HG03571 (cell line): ENCODE results near the gene SMCHD1.
"Not testable (repeated sequence)": the region's sequence is repeated elsewhere in the genome, so short reads cannot be mapped to it uniquely, and the experiment has no call there.

Experiments used
- ATAC-seq: cut with Tn5 transposase; IDR thresholded peaks from one replicate; pipeline ENCODE4 v1.9.1; 2021; ENCODE audit not compliant: unreplicated experiment

SMCHD1 gene

DNA sequence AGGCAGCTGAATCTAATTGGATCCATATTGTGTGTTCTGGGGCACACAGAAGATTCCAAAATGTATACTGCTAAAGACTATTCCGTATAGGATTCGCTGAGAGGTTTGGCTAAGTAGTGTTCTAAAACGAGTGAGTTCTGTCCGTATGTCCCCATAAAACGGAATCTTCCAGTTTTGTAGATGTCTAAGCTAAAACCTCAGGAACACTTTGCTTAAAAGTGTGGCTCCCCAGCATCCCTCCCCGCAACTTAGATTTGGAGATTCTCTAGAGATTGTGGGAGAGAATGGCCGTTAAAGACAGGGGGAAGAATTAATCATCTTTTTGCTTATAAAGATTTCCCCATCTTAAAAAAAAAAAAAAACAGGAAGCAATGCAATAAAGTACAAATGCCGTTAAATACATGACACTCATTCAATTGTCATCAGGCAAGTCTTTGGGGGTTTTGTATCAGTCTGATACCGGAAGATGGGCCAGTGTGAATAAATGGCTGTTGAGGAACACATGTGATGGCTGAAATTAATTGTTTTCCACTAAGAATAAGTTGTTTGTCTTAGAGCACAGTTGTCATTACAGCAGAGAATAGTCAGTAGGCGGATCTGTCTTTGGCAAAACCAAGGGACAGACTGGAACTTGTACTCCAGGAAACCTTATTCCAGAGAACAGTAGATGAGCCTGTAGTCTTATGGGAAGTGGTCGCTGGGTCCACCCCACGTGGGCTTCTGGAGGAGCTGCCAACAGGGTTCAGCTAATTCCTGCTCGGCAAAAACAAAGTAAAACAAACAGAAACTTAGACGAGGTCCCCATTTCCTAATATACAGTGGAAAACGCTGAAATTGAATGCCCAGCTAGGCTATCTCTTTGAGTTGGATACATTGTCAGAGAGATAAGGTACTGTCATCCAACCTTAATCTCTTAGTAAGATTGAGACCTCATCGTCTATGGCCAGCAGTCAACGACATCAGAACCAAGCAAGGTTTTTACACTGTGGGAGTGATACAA is 193.0 kb downstream of the SMCHD1 start:
- no peak for ATAC-seq

DNA sequence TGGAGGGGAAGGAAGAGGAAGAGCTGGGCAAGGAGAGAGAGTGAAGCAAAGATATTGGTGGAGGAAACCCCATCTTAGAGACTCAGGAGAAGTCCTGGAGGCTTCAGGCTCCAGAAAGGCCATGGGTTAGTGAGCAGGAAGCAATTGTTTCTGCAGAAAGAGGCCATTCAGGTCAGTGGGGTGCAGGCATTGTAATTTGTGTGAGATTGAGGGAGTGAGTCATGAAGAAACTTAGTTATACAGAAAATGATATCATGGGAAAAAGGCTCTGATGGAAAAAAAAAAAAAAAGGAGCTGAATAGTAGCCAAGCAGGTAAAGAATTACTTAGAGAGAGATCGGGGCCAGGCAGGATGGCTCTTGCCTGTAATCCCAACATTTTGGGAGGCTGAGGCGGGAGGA is 195.3 kb downstream of the SMCHD1 start:
- ATAC-seq = no peak

DNA sequence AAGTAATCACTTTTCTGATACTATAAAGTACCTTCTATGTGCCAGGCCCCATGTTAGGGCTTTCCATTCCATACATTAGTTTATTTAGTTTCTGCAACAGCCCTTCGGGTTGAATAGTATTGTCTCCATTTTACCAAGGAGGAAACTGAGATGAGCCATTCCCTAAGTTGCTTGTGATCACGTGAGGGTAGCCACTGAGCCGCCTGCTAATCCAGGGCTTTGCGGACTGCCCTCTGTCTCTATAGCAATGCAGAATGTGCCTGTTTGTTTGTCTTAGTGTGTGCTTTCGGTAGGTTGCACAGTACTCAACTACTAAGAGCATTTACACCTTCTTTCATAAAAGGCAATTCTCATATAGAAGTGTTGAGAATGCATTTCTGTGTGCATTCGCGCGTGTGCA is 196.2 kb downstream of the SMCHD1 start:
- ATAC-seq = no peak

DNA sequence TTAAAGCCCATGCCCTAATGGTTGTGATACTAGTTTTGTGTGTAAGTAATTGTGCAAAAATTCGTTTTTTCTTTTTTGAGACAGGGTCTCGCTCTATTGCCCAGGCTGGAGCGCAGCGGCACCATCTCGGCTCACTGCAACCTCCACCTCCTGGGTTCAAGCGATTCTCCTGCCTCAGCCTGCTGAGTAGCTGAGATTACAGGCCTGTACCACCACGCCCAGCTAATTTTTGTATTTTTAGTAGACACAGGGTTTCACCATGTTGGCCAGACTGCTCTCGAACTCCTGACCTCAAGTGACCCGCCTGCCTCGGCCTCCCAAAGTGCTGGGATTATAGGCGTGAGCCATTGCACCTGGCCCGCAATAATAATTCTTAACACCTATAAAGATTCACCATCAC is 196.9 kb downstream of the SMCHD1 start:
- not testable (repeated sequence) for ATAC-seq

DNA sequence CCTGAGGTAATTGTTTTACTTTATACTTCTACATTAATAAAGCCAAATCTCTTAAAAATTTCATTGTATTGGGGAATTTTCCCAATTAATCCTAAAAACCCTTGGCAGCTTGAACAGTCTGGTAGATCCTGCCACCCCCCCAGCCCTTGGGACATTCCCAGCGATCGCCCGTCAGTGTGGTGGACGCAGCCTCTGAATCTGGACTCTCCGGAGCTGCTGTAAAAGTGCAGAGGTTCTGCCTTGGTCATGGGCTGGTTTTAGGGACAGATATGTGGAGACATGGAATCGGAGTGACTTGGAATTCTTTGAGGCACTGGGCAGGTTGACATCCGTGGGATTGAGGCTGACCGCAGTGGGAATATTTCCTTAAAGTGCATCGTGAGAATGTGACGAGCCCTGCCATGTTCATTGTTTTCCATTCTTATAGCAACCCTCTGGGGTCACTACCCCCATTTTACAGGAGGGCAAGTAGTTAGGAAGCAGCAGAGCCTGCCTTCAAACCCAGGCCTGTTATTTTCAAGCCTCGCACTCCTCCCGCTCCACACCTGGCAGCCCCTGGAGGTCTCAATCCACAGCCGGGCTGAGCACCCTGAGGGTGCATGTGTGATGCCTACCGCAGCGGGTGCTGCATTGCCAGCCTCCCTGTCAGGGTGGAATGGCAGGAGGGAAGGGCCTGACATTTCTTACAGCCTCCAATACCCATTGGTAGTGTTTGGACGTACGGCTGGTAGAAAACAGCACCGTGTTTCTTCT is 197.8 kb downstream of the SMCHD1 start:
- no peak for ATAC-seq

DNA sequence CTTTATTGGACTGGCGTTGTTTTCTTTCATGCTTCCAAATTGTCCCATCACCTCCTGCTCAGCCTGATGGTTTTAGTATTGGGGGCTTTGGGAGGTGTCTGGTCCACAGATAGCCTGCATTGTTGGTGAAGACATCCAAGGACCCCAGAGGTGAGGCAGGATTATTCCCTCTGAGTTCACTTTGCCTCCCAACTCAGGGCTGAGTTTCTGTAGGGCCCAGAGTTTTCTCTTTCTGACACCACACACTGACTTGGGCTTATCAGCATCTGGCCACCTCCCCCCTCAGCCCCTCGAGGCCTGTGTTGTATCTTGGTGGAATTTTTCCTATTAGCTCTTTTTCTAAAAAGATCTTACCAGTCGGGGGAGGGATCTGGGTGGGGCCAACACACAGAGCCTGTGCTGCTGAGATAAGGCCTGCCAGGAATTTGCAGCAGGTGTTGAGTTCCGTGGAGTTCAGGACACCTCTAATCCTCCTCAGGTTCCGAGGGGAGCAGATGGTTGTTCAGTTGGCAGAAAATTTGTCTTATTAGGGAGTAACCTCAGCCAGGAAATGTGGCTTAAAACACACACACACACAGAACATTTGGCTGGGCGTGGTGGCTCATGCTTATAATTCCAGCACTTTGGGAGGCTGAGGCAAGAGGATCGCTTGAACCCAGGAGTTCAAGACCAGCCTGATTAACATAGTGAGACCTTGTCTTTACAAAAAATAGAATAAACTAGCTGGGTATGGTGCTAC is 198.6 kb downstream of the SMCHD1 start:
- ATAC-seq = no peak
